GM12874 (cell line): ENCODE results near the gene UGT8.

Experiments used
- CTCF ChIP-seq: IDR thresholded peaks from 2 replicates; pipeline ENCODE4 v1.5.1; 2011; ENCODE audit warnings: low read depth, mild to moderate bottlenecking, control low read depth, low read length, moderate library complexity; ENCODE audit not compliant: insufficient read depth

Gene UGT8

GRCh38 chr4:114599231-114599902 lies 760 bp downstream of the UGT8 start:
- TF ChIP-seq CTCF, result no peak

- no peak for TF ChIP-seq CTCF
Measured at GRCh38 chr4:114599903-114600552, 1.4 kb downstream of the UGT8 start.

GRCh38 chr4:114600672-114601071 lies 2.1 kb downstream of the UGT8 start:
- no peak for TF ChIP-seq CTCF

GRCh38 chr4:114601304-114602052 lies 2.9 kb downstream of the UGT8 start:
- TF ChIP-seq CTCF, result no peak

GRCh38 chr4:114603497-114603896 lies 4.9 kb downstream of the UGT8 start:
- no peak for TF ChIP-seq CTCF

- TF ChIP-seq CTCF, result no peak
Measured at GRCh38 chr4:114606245-114606644, 7.6 kb downstream of the UGT8 start.

GRCh38 chr4:114607056-114607455 lies 8.4 kb downstream of the UGT8 start:
- TF ChIP-seq CTCF, result no peak
